Left ventricle myocardium inferior (tissue), 1 donor: ENCODE measurements around the gene MAST4. TPM values are rescaled to one million over a fixed set of nuclear protein-coding genes. Genes with fewer than 3 reads are reported as not detected.
A peak's percentile ranks its signal among the peaks of the same experiment; 100 is the strongest.

Experiments used
- DNase-seq: peaks from one replicate; pipeline ENCODE4 v3.0.0-alpha.2; 2020
- H3K27ac ChIP-seq: fragments of 200-600 bp; replicated peaks from 2 replicates; pipeline ENCODE4 v1.8.0; 2021
- H3K27me3 ChIP-seq: fragments of 200-600 bp; 2 replicates; pipeline ENCODE4 v1.8.0; 2021; ENCODE audit warnings: low read depth
- H3K36me3 ChIP-seq: fragments of 200-600 bp; 2 replicates; pipeline ENCODE4 v1.8.0; 2021
- H3K4me1 ChIP-seq: fragments of 200-600 bp; 2 replicates; pipeline ENCODE4 v1.8.0; 2021
- H3K4me3 ChIP-seq: fragments of 200-600 bp; 2 replicates; pipeline ENCODE4 v1.8.0; 2021; ENCODE audit warnings: mild to moderate bottlenecking, moderate library complexity
- H3K9me3 ChIP-seq: fragments of 200-600 bp; replicated peaks from 2 replicates; pipeline ENCODE4 v1.8.0; 2021
- intact Hi-C: fragments of 100-400 bp; cut with micrococcal nuclease; formaldehyde crosslinking; loops from one replicate; pipeline ENCODE4 v1.11.0; 2022
- total RNA-seq: library from RNA; stranded (reverse); fragmentation: NEBNext Ultra II Directional; extraction: Animal tissue kit (Norgen Biotek cat#: 25700); gene quantifications from one replicate; pipeline ENCODE4 v1.2.1, GENCODE V29; 2021
- TF ChIP-seq, protein P1 (sequence below): fragments of 200-600 bp; IDR thresholded peaks from 2 replicates; pipeline ENCODE4 v1.8.0; 2021; ENCODE audit warnings: antibody characterized with exemption, mild to moderate bottlenecking, borderline replicate concordance
- donor health status: DM: no; HTN: yes; CAD: no; lungs with severe emphysema.

Gene MAST4
- total RNA-seq, 1 donor from 2014 or later, result 55.7 TPM

DNA sequence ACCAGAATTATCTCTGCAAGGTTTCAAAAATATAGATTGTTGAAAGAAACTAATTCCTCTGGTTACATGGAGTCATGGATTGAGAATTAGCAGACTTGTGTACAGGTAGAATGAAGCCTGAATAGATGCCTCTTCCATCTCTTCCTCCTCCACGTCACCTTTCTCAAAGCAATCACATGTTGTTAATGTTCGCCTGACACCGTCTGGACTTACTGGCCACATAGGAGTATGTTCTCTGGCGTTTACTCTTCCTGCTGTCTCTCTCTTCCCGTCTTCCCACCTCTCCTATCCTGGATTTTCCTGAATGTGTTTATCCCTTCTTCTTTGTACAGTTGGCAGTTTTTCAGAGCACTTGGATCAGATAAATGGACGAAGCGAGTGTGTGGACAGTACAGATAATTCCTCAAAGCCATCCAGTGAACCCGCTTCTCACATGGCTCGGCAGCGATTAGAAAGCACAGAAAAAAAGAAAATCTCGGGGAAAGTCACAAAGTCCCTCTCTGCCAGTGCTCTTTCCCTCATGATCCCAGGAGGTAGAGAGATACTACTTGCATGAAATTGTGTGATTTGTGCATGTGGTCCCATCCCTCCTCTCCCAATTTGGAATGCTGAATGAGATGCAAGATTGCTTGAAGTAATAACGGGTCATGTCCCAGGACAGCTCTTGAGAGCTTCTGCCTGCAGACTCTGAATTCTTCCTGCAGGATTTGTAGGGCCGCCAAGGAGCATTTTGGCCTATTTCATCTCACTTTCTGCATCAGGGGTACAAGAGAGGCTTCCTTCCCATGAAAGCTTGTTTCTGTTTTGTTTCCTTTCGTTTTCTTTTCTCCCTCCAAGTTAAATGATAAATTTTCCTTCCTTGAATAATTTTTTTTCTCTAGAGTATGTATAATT lies 553.1 kb downstream of the MAST4 start:
- TF ChIP-seq, protein P1, sequence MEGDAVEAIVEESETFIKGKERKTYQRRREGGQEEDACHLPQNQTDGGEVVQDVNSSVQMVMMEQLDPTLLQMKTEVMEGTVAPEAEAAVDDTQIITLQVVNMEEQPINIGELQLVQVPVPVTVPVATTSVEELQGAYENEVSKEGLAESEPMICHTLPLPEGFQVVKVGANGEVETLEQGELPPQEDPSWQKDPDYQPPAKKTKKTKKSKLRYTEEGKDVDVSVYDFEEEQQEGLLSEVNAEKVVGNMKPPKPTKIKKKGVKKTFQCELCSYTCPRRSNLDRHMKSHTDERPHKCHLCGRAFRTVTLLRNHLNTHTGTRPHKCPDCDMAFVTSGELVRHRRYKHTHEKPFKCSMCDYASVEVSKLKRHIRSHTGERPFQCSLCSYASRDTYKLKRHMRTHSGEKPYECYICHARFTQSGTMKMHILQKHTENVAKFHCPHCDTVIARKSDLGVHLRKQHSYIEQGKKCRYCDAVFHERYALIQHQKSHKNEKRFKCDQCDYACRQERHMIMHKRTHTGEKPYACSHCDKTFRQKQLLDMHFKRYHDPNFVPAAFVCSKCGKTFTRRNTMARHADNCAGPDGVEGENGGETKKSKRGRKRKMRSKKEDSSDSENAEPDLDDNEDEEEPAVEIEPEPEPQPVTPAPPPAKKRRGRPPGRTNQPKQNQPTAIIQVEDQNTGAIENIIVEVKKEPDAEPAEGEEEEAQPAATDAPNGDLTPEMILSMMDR, result no peak
- no peaks in the 10 kb centered on the region for H3K27me3 ChIP-seq
- no peaks in the 10 kb centered on the region for H3K9me3 ChIP-seq
- H3K27ac ChIP-seq, result peak overlapping the region; percentile 51
- H3K4me1 ChIP-seq, result peaks cover 12% of the 10 kb centered on the region
- no peak for DNase-seq
- H3K36me3 ChIP-seq, result peaks cover 87% of the 10 kb centered on the region
- H3K4me3 ChIP-seq, result peak overlapping the region; percentile 40
- intact Hi-C loops, result no loop called here

DNA sequence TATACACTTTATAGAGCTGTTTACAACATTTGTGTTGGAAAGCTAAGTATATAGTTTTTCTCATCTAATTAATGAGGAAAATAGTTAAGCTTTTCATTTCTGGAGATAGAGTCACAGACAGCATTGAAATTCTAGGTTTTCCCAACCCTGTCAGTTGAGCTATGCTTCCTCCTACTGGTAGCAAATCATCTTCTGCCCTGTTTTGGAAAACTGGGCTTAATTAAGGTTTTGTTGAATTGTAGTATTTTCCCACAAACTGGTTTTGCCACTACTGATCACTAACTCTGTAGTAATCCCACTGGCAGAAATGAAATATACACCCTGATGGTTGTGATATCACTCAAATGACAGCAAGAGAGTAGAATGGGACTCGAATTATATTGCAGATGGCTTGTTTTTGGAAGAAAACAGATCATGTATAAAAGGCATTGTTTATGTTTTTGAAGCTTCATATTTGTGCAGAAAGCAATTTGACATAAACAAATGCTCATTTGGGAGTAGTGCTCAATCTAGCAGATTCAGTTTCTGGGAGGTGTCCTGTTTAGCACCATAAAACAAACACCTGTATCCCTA lies 553.8 kb downstream of the MAST4 start:
- Histone ChIP-seq H3K27ac (peak overlapping the region; percentile 51), H3K9me3 (no peaks in the 10 kb centered on the region), H3K27me3 (no peaks in the 10 kb centered on the region), H3K4me1 (peaks cover 20% of the 10 kb centered on the region), H3K36me3 (peaks cover 83% of the 10 kb centered on the region), H3K4me3 (peak overlapping the region; percentile 40)
- TF ChIP-seq, protein P1, result peak; percentile 54
- DNase-seq, result no peak
- intact Hi-C loops, result no loop called here

DNA sequence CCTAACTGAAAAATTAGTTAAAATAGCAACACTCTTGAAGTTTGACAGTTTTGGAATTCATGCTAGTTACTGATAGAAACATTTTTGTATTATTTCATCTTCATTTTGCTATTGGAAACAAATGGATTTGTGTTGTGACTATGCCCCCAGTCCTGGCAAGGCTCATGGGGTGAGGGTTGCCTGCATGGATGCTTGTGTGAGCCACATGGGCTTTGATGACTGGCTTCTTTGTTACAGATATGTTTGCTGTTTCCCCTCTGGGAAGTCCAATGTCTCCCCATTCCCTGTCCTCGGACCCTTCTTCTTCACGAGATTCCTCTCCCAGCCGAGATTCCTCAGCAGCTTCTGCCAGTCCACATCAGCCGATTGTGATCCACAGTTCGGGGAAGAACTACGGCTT lies 556.2 kb downstream of the MAST4 start:
- no peak for DNase-seq
- H3K27ac ChIP-seq, result no peak overlapping the region
- H3K36me3 ChIP-seq, result peaks cover 82% of the 10 kb centered on the region
- intact Hi-C loops, result no loop called here
- TF ChIP-seq, protein P1, result no peak
- peaks cover 23% of the 10 kb centered on the region for H3K4me1 ChIP-seq
- no peaks in the 10 kb centered on the region for H3K27me3 ChIP-seq
- no peaks in the 10 kb centered on the region for H3K9me3 ChIP-seq
- H3K4me3 ChIP-seq, result no peak overlapping the region

DNA sequence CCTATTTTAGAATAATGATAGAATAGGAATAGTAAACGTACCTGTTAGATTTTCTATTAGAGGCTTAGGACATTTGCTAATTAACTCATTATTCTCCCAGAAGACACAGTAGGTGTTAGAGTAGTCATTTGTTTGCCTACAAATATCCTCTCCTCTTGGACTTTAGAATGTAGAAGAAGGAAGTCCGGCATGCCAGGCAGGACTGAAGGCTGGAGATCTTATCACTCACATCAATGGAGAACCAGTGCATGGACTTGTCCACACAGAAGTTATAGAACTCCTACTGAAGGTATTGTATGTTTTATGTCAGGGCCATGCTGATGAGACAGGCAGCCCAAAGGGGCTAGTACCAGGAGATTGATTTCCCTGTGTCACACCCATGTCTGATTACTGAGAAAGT lies 557.1 kb downstream of the MAST4 start:
- intact Hi-C loops, result no loop called here
- Histone ChIP-seq H3K4me3 (no peak overlapping the region), H3K27me3 (no peaks in the 10 kb centered on the region), H3K36me3 (peaks cover 76% of the 10 kb centered on the region), H3K27ac (peak overlapping the region; percentile 73), H3K4me1 (peaks cover 23% of the 10 kb centered on the region), H3K9me3 (no peaks in the 10 kb centered on the region)
- TF ChIP-seq, protein P1, result no peak
- DNase-seq, result no peak

DNA sequence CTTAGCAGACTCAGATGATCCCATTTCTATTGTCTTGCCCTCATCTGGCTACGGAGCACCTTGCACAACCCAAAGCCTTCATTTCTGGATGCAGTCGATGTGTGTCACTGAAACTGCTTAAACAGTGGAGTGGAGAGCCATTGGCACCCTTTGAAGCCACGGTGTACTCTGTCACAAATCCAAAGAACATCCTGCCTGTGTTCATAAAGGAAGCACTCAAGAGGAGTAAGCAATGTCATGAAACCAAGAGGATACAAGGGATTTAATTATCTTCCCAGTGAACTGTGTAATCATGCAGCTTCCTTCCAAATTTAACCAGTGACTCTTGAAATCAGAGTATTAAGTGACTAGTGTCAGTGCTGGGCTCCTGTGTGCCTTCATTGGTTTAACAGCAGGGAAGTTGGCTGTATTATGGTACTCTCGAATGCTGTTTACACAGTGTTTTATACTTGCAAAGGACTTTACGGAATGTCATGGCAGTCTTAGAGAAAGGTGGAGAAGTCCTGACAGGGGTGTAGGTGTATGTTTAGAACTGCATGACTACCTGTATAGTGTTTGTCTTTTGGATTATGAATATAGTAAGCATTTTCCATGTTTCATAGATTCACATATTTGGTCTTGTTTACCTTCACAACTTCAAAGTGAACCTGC lies 558.5 kb downstream of the MAST4 start:
- TF ChIP-seq, protein P1, result no peak
- Histone ChIP-seq H3K36me3 (peaks cover 68% of the 10 kb centered on the region), H3K4me1 (peaks cover 23% of the 10 kb centered on the region), H3K27ac (peak overlapping the region; percentile 73), H3K9me3 (no peaks in the 10 kb centered on the region), H3K27me3 (no peaks in the 10 kb centered on the region), H3K4me3 (no peak overlapping the region)
- DNase-seq, result no peak
- intact Hi-C loops, result no loop called here
